GM10847 (cell line): ENCODE results near the gene SRRT.

Source experiments
- POLR2A ChIP-seq: IDR thresholded peaks from 2 replicates; pipeline ENCODE4 v1.6.1; 2011; ENCODE audit not compliant: insufficient read length; ENCODE audit errors: extremely low read depth

SRRT gene

GRCh38 chr7:100893910-100894721 lies 19.2 kb downstream of the SRRT start:
- no peak for TF ChIP-seq POLR2A

GRCh38 chr7:100894860-100895700 lies 20.2 kb downstream of the SRRT start:
- no peak for TF ChIP-seq POLR2A

- no peak for TF ChIP-seq POLR2A
These were observed 20.7 kb downstream of the SRRT start, which contains the start of gene ACHE for GRCh38 chr7:100895701-100895955. Gene ACHE, minus strand, starts transcription at chr7:100895888. Its CDS starts 1,656 bp downstream, at chr7:100894232.

DNA sequence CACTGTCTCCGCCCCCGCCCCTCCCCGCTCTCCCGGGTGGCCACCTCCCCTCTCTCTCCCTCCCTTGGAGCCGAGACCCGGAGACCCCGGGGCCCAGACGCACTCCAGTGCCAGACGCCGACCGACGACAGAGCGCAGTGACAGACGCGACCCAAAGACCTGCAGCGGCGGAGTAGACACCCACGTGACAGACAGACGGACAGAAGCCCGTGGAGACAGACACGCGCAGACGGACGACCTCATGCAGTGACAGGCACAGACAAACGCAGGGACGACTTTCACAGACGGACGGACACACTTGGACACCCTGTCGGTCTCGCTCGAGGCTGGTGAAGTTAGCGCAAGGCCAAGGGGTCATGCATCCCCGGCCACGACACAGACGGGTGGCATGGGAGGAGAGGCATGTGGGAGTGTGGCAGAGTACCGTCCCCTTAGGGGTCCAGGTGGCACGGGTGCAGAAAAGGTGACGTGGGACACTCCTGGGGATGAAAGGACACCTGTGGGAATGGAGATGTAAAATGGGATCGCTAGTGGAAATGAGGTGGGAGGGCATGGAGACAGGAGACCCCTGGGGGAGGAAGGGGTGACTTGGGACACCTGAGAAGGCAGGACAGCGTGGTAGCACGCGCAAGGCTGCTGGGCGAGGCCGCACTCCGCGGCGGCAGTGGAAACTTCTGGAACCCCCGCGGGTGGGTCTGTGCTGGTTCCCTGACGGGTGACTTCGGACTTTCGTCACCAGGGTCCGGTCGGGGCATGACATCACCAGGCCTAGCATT lies 21.2 kb downstream of the SRRT start:
- TF ChIP-seq POLR2A, result no peak

DNA sequence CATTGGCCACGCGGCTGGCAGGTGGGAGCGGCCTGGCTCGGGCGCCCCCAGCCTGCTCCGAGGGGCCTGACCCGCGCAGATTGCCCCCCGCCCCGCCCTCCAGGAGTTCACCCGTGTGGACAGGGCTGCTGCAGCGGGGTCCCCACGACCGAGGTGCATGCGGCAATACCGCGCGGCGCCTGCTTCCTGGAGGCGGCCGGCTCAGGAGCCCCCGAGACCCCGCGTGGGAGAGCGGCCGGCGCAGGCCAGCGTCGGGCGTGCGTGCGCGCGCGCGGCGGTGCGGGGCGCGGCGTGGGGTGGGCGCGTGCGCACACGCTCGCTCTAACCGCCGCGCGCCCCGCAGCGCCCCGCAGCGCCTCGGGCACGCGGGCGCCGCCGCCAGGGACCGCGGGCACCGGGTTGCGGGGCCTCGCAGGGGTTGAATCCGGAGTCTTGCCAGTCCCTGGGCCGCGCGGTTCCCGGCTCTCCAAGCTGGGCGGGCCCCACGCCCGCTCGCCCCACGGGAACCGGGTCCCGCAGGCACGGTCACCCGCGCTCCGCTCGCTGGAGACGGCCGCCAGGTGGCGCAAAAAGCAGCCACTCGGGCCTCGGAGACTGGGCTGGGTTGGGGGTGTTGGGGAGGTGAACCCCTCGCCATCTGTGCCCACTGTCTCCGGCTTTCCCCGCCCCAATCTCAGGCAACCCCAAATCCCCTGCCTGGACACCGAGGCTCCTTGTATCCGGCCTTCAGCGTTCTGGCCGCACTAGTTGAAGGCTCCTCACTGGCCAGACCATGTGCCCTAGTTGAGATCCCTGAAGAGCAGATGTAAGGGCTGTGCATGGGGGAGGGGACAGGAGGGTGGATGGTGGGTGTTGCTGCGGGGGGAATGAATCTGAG lies 22.1 kb downstream of the SRRT start:
- TF ChIP-seq POLR2A, result no peak

- no peak for TF ChIP-seq POLR2A
These were observed 23.0 kb downstream of the SRRT start for GRCh38 chr7:100897772-100898454.

GRCh38 chr7:100899432-100899831 lies 24.5 kb downstream of the SRRT start:
- no peak for TF ChIP-seq POLR2A

DNA sequence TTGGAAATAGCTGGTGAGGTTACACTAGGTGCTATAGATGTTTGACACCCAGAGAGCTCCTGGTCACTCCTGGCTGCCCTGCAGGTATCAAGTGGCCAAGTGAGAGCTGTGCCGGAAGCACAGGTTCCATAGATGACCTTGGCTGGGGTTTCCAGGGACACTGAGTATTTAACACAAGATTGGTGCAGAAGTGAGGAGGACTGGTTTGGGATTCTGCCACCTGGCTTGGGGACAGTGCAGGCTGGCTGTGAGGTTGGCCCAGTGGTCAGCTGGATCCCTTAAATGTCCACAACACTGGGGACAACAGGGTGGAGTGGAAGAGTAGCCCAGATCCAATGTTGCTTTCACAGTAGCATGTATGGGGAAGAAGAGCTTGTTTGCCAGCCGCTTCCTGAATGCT lies 26.1 kb downstream of the SRRT start:
- no peak for TF ChIP-seq POLR2A

DNA sequence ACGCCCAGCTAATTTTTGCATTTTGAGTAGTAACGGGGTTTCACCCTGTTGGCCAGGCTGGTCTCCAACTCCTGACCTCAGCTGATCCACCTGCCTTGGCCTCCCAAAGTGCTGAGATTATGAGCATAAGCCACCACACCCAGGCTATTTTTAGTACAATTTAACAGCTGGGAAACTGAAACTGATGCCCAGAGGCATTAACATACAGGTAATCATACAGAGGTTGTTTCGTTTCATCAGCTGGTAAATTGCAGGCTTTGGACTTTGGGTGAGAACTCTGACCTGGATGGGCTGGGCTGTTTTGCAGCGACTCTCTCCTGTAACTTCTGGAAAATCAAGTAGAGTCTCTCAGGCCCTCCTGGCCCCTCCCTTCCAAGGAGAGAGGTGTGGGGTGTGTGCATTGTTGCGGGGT lies 27.0 kb downstream of the SRRT start:
- no peak for TF ChIP-seq POLR2A

DNA sequence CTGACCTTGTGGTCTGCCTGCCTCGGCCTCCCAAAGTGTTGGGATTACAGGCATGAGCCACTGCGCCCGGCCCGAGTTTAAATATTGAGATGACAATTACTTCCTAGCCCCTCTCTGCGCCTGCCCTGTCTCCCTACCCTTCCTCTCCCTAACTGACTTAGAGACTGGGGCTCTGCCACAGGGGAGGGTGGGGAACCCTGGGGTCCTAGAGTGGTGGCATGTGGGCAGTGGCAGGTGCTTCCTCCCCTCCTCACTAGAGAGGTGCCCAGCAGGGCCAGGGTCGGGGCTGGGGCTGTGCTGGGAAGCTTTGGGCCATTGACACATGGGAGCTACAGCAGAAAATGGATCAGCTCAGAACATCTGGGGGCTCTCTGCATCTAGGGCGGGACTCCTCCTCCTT lies 27.7 kb downstream of the SRRT start:
- TF ChIP-seq POLR2A, result no peak

GRCh38 chr7:100908512-100908911 lies 33.6 kb downstream of the SRRT start:
- TF ChIP-seq POLR2A, result no peak

- TF ChIP-seq POLR2A, result no peak
These were observed 36.6 kb downstream of the SRRT start for GRCh38 chr7:100911484-100911883.

GRCh38 chr7:100914208-100914878 lies 39.4 kb downstream of the SRRT start:
- no peak for TF ChIP-seq POLR2A
